Measurements from ENCODE around the gene SMARCE1. TPM values are rescaled to one million over a fixed set of nuclear protein-coding genes. Genes with fewer than 3 reads are reported as not detected.

Gene SMARCE1
- total and polyA plus RNA-seq, 9 of the 15 experiments (the other 6 are each of a cell fraction or from before 2014, with no cell fraction given), result 64.1 to 142 (median 114) TPM

GRCh38 chr17:40647624-40648383 lies at the start of gene SMARCE1 (continued):
- TF ChIP-seq TAL1 (IDR thresholded peaks at IDR 0.05) (no peak), NRF1 (conservative IDR thresholded peaks at IDR 0.05 in 1 of 2, IDR thresholded peaks at IDR 0.05 in 1 of 2) (peak in 1 of 2 experiments; percentile 28; a peak in 1 of 4 replicates), GTF2A2 (tag; IDR thresholded peaks at IDR 0.05) (peak; percentile 81), BRCA1 (IDR thresholded peaks at IDR 0.05) (no peak), BRCA1 (CRISPR knock-in tag; IDR thresholded peaks at IDR 0.05) (0 out of 2 replicates have a peak, but pooled peaks have one; percentile 72), XRCC5 (IDR thresholded peaks at IDR 0.05; ENCODE audit: low read depth, low read length) (0 out of 2 replicates have a peak, but pooled peaks have one; percentile 27), ATF3 (IDR thresholded peaks at IDR 0.05) (no peak), ATF3 (CRISPR knock-in tag; conservative IDR thresholded peaks at IDR 0.05) (0 out of 2 replicates have a peak, but pooled peaks have one; percentile 48), MBD1 (CRISPR knock-in tag; IDR thresholded peaks at IDR 0.05) (no peak), CREB3 (tag; conservative IDR thresholded peaks at IDR 0.05; ENCODE audit: low read depth) (0 out of 2 replicates have a peak, but pooled peaks have one; percentile 27), POLR2AphosphoS5 (IDR thresholded peaks at IDR 0.05; ENCODE audit: control insufficient read depth, insufficient read depth, low read depth, low read length) (peak; percentile 72), ESRRB (CRISPR knock-in tag; IDR thresholded peaks at IDR 0.05; ENCODE audit: borderline replicate concordance) (no peak), POLR3A (IDR thresholded peaks at IDR 0.05; ENCODE audit: borderline replicate concordance, extremely low read depth, insufficient read depth, insufficient read length) (no peak), JUND (IDR thresholded peaks at IDR 0.05; ENCODE audit: borderline replicate concordance, low read depth, low read length) (no peak), JUND (tag; IDR thresholded peaks at IDR 0.05; ENCODE audit: borderline replicate concordance, low read depth, low read length) (no peak), MYC (IDR thresholded peaks at IDR 0.05; ENCODE audit: low read depth, low read length) (peak; percentile 16; the same call in 1 of the 2 replicates), MYC (CRISPR knock-in tag; IDR thresholded peaks at IDR 0.05; ENCODE audit: borderline replicate concordance, low read depth) (peak; percentile 45; the same call in 1 of the 2 replicates), CTBP1 (IDR thresholded peaks at IDR 0.05; ENCODE audit: borderline replicate concordance) (0 out of 2 replicates have a peak, but pooled peaks have one; percentile 17), NFXL1 (CRISPR knock-in tag; IDR thresholded peaks at IDR 0.05) (no peak), HDGF (IDR thresholded peaks at IDR 0.05) (no peak), CBX1 (IDR thresholded peaks at IDR 0.05; ENCODE audit: low read depth) (0 out of 2 replicates have a peak, but pooled peaks have one; percentile 18), ZFP91 (CRISPR knock-in tag; IDR thresholded peaks at IDR 0.05) (no peak), ZNF707 (CRISPR knock-in tag; conservative IDR thresholded peaks at IDR 0.05) (0 out of 2 replicates have a peak, but pooled peaks have one; percentile 27)
